ENCODE results near the gene TCL1B.

DNA sequence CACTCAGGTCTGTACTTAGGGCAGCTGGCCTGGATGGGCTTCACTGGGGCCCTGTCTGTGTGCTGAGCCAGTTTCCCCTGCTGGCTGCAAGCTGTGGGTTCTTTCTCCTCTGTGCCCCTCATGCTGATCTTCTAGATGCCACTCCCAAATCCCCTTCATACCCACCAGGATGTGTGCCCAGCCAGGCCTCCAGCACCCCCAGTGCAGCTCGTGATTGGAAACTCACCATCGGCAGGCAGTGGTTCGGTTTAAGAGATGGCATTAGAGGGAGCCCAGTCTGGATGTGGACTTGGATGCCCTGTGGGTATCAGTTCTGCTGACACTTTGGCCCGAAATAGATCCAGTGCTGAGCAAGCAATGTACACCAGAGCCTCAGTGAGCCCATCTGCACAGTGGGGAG, 5.9 kb downstream of the TCL1B start:
- TF ChIP-seq ELF4 (IDR thresholded peaks at IDR 0.05) (no peak), SP1 (IDR thresholded peaks at IDR 0.05) (no peak), L3MBTL2 (conservative IDR thresholded peaks at IDR 0.05) (no peak), NFRKB (IDR thresholded peaks at IDR 0.05) (no peak), FOXM1 (IDR thresholded peaks at IDR 0.05; ENCODE audit: borderline replicate concordance) (no peak), LEF1 (IDR thresholded peaks at IDR 0.05; ENCODE audit: borderline replicate concordance) (no peak), FOXK2 (IDR thresholded peaks at IDR 0.05) (no peak), BHLHE40 (IDR thresholded peaks at IDR 0.05; ENCODE audit: borderline replicate concordance) (no peak), ZNF384 (IDR thresholded peaks at IDR 0.05) (no peak), PKNOX1 (IDR thresholded peaks at IDR 0.05) (no peak), SUZ12 (IDR thresholded peaks at IDR 0.05) (no peak), CTBP1 (IDR thresholded peaks at IDR 0.05; ENCODE audit: borderline replicate concordance) (no peak), ARNT (IDR thresholded peaks at IDR 0.05) (no peak)
